H1 (cell line): ENCODE data around the gene SLC2A13.

Source experiments
- NRF1 ChIP-seq: IDR thresholded peaks from 2 replicates; pipeline ENCODE4 v1.6.1; 2011; ENCODE audit warnings: mild to moderate bottlenecking, low read depth, low read length, improper control_type of control experiment
- POLR2A ChIP-seq, 2 experiments: IDR thresholded peaks; 1 replicate in 1 of 2; 2 replicates in 1 of 2; pipeline ENCODE4 v1.6.1; 2011; ENCODE audit warnings: low read depth in 2 of 2, low read length in 2 of 2, mild to moderate bottlenecking in 2 of 2; ENCODE audit errors: control extremely low read depth in 1 of 2

DNA sequence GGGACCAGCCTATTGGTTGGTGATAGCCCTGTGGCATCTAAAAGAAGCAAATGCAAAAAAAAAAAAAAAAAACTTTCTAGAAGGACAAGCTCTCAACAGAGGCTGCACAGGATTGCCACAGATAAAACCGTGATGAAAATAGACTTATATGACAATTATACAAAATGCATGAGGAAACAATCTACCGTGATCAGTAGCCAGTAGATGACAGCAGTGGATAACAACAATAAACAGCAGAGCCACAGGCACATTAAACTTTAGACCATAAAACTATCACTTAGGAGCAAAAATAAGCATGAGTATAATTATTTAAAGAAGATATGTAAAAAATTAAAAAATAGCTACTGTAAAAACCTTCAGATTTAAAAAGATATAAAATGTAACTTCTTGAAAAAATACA is 302.7 kb downstream of the SLC2A13 start:
- TF ChIP-seq NRF1 (no peak), POLR2A (IDR thresholded peaks at IDR 0.05; ENCODE audit: control extremely low read depth in 1 of 2, low read depth in 2 of 2, low read length in 2 of 2) (no peak)
